K562 (cell line): ENCODE data around the gene TCEAL9. TPM values are rescaled to one million over a fixed set of nuclear protein-coding genes. Genes with fewer than 3 reads are reported as not detected.

ENCODE experiments used
- BHLHE40 ChIP-seq: IDR thresholded peaks from 2 replicates; pipeline ENCODE4 v1.6.1; 2011; ENCODE audit warnings: low read length, improper control_type of control experiment
- ELF2 ChIP-seq: fragments of 250-450 bp; sonication (Bioruptor Pico); IDR thresholded peaks from 2 replicates; pipeline ENCODE4 v1.5.0; 2021; ENCODE audit warnings: mild to moderate bottlenecking
- FOXA3 ChIP-seq, 2 experiments: fragments of 450-650 bp in 1 of 2; sonication (generic) in 1 of 2; formaldehyde crosslinking; IDR thresholded peaks in 1 of 2; conservative IDR thresholded peaks in 1 of 2; 2 replicates each; pipeline versions ENCODE4 v1.4.0 to v1.8.0; 2020 to 2022; ENCODE audit warnings: mild to moderate bottlenecking in 2 of 2, missing genetic modification reagents in 1 of 2
- FOXP1 ChIP-seq: sonication (generic); formaldehyde crosslinking; IDR thresholded peaks from 2 replicates; pipeline ENCODE4 v1.8.0; 2022; ENCODE audit warnings: mild to moderate bottlenecking, missing genetic modification reagents
- HDAC8 ChIP-seq: fragments of 450-650 bp; IDR thresholded peaks from 2 replicates; pipeline ENCODE4 v1.6.1; 2016; ENCODE audit warnings: mild to moderate bottlenecking, missing genetic modification characterization, moderate library complexity, missing compliant biosample characterization
- KLF16 ChIP-seq: IDR thresholded peaks from 2 replicates; pipeline ENCODE4 v1.6.1; 2016; ENCODE audit warnings: antibody characterized with exemption
- MCM7 ChIP-seq, 2 experiments: fragments of 450-650 bp; IDR thresholded peaks; 2 replicates each; pipeline ENCODE4 v1.6.1; 2016 to 2018
- NUFIP1 ChIP-seq: fragments of 450-650 bp; IDR thresholded peaks from 2 replicates; pipeline ENCODE4 v1.6.1; 2018; ENCODE audit not compliant: partially characterized antibody
- PHB2 ChIP-seq: fragments of 450-650 bp; IDR thresholded peaks from 2 replicates; pipeline ENCODE4 v1.6.1; 2017; ENCODE audit warnings: low read depth
- POLR2H ChIP-seq: IDR thresholded peaks from 2 replicates; pipeline ENCODE4 v1.6.1; 2016; ENCODE audit warnings: missing genetic modification characterization, low read depth, mild to moderate bottlenecking, control low read depth, missing compliant biosample characterization, moderate library complexity
- RAD51 ChIP-seq: fragments of 450-650 bp; IDR thresholded peaks from 2 replicates; pipeline ENCODE4 v1.7.1; 2016; ENCODE audit warnings: low read depth, mild to moderate bottlenecking, borderline replicate concordance
- ZNF217 ChIP-seq: sonication (generic); formaldehyde crosslinking; IDR thresholded peaks from 2 replicates; pipeline ENCODE4 v1.8.0; 2022; ENCODE audit warnings: mild to moderate bottlenecking, missing genetic modification reagents
- ZNF699 ChIP-seq: fragments of 250-450 bp; sonication (Bioruptor Pico); IDR thresholded peaks from 2 replicates; pipeline ENCODE4 v1.8.0; 2021; ENCODE audit warnings: mild to moderate bottlenecking, moderate library complexity; ENCODE audit not compliant: insufficient replicate concordance
- polyA plus RNA-seq, 8 experiments: library from polyadenylated mRNA; depleted of rRNA in 4 of 8; stranded (reverse) in 5 of 8; unstranded in 3 of 8; fragments of >200 nt; fragmentation: Nextera tagmentation in 2 of 8; fragmentation: Illumina TruSeq in 1 of 8; extraction: Ambion mirVana in 2 of 8; extraction: Trizol in 1 of 8; gene quantifications; 2 replicates each; pipeline versions ENCODE4 v1.2.1 to v1.2.3, GENCODE V29; 2011 to 2014; ENCODE audit warnings: inconsistent platforms in 1 of 8, missing spikeins in 1 of 8
- total RNA-seq, 7 experiments: library from RNA; depleted of rRNA in 6 of 7; stranded (reverse); fragments of >200 nt in 6 of 7; fragmentation: Illumina TruSeq in 2 of 7; extraction: Trizol in 2 of 7; gene quantifications; 2 replicates each; pipeline versions ENCODE4 v1.2.1 to v1.2.3, GENCODE V29; 2011 to 2021; ENCODE audit warnings: low replicate concordance in 1 of 7
- TF ChIP-seq, protein P1 (sequence below): fragments of 450-650 bp; IDR thresholded peaks from 2 replicates; pipeline ENCODE4 v1.6.1; 2016
- TF ChIP-seq, protein P2 (sequence below): fragments of 250-450 bp; sonication (Bioruptor Pico); IDR thresholded peaks from 2 replicates; pipeline ENCODE4 v1.5.0; 2020; ENCODE audit warnings: mild to moderate bottlenecking, borderline replicate concordance
- TF ChIP-seq, protein P3 (sequence below): sonication (generic); formaldehyde crosslinking; IDR thresholded peaks from 2 replicates; pipeline ENCODE4 v1.9.0; 2022; ENCODE audit warnings: mild to moderate bottlenecking, missing genetic modification reagents
- TF ChIP-seq, protein P4 (sequence below): fragments of 200-400 bp; formaldehyde crosslinking; IDR thresholded peaks from 2 replicates; pipeline ENCODE4 v1.6.1; 2017; ENCODE audit warnings: mild to moderate bottlenecking, low read depth, low read length, moderate library complexity
- TF ChIP-seq, protein P5 (sequence below): fragments of 250-450 bp; sonication (Bioruptor Pico); IDR thresholded peaks from 2 replicates; pipeline ENCODE4 v1.5.0; 2021
- TF ChIP-seq, protein P6 (sequence below), 2 experiments: fragments of 200-800 bp in 1 of 2; sonication (Bioruptor generic) in 1 of 2; sonication (generic) in 1 of 2; formaldehyde crosslinking in 1 of 2; IDR thresholded peaks in 1 of 2; conservative IDR thresholded peaks in 1 of 2; 2 replicates each; pipeline versions ENCODE4 v1.5.0 to v1.6.1; 2016 to 2020; ENCODE audit warnings: missing compliant biosample characterization in 1 of 2, missing genetic modification characterization in 1 of 2, missing genetic modification reagents in 1 of 2

Gene TCEAL9
- total and polyA plus RNA-seq, 9 of the 15 experiments (the other 6 are each of a cell fraction or from before 2014, with no cell fraction given): 16.2 to 106 (median 69.6) TPM

DNA sequence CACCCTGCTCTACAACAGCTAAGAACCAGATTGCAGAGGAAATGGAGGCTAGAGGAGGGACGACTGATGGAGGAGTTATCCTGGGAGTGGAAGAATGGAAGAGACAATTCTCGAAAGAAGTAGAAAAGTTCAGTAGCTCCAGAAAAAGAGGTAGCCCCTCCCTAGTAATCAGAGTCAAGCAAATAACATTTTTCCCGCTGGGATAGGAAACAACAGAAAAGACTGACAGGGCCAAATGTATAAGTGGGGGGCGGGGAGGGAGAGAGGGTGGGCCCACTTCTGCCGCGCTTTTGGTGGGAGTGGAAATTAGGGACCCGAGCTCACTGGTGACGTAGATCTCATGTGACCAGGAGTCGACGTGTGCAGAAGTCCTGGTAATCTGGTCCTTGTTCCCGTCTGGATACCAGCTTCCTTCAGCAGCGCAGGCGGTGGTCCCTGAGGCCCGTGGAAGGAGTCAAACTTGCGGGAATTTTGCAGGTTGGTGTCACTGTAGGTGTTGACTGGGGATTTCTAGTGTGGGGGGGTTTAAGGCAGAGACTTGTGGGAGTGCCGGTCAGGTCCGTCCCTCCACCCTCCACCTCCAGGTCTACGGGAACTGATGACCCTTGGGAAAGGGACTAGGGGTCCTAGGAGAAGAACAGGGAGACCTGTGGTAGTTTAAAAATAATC, at the start of gene TCEAL9 (continued):
- no peak for TF ChIP-seq BHLHE40
- no peak for TF ChIP-seq MCM7 (IDR thresholded peaks at IDR 0.05)
- TF ChIP-seq ZNF699: no peak
- TF ChIP-seq RAD51: peak; percentile 46; the same call in 1 of the 2 replicates
- TF ChIP-seq, protein P1, sequence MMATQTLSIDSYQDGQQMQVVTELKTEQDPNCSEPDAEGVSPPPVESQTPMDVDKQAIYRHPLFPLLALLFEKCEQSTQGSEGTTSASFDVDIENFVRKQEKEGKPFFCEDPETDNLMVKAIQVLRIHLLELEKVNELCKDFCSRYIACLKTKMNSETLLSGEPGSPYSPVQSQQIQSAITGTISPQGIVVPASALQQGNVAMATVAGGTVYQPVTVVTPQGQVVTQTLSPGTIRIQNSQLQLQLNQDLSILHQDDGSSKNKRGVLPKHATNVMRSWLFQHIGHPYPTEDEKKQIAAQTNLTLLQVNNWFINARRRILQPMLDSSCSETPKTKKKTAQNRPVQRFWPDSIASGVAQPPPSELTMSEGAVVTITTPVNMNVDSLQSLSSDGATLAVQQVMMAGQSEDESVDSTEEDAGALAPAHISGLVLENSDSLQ: peak; percentile 66
- TF ChIP-seq KLF16: no peak
- TF ChIP-seq, protein P2, sequence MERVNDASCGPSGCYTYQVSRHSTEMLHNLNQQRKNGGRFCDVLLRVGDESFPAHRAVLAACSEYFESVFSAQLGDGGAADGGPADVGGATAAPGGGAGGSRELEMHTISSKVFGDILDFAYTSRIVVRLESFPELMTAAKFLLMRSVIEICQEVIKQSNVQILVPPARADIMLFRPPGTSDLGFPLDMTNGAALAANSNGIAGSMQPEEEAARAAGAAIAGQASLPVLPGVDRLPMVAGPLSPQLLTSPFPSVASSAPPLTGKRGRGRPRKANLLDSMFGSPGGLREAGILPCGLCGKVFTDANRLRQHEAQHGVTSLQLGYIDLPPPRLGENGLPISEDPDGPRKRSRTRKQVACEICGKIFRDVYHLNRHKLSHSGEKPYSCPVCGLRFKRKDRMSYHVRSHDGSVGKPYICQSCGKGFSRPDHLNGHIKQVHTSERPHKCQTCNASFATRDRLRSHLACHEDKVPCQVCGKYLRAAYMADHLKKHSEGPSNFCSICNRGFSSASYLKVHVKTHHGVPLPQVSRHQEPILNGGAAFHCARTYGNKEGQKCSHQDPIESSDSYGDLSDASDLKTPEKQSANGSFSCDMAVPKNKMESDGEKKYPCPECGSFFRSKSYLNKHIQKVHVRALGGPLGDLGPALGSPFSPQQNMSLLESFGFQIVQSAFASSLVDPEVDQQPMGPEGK (CRISPR knock-in tag): no peak
- TF ChIP-seq, protein P3, sequence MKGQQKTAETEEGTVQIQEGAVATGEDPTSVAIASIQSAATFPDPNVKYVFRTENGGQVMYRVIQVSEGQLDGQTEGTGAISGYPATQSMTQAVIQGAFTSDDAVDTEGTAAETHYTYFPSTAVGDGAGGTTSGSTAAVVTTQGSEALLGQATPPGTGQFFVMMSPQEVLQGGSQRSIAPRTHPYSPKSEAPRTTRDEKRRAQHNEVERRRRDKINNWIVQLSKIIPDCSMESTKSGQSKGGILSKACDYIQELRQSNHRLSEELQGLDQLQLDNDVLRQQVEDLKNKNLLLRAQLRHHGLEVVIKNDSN: peak; percentile 29; the same call in 1 of the 2 replicates
- TF ChIP-seq HDAC8 (tag): no peak
- TF ChIP-seq POLR2H (tag): no peak
- TF ChIP-seq, protein P4, sequence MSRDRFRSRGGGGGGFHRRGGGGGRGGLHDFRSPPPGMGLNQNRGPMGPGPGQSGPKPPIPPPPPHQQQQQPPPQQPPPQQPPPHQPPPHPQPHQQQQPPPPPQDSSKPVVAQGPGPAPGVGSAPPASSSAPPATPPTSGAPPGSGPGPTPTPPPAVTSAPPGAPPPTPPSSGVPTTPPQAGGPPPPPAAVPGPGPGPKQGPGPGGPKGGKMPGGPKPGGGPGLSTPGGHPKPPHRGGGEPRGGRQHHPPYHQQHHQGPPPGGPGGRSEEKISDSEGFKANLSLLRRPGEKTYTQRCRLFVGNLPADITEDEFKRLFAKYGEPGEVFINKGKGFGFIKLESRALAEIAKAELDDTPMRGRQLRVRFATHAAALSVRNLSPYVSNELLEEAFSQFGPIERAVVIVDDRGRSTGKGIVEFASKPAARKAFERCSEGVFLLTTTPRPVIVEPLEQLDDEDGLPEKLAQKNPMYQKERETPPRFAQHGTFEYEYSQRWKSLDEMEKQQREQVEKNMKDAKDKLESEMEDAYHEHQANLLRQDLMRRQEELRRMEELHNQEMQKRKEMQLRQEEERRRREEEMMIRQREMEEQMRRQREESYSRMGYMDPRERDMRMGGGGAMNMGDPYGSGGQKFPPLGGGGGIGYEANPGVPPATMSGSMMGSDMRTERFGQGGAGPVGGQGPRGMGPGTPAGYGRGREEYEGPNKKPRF: no peak
- no peak for TF ChIP-seq FOXP1 (CRISPR knock-in tag)
- TF ChIP-seq, protein P5, sequence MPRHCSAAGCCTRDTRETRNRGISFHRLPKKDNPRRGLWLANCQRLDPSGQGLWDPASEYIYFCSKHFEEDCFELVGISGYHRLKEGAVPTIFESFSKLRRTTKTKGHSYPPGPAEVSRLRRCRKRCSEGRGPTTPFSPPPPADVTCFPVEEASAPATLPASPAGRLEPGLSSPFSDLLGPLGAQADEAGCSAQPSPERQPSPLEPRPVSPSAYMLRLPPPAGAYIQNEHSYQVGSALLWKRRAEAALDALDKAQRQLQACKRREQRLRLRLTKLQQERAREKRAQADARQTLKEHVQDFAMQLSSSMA (CRISPR knock-in tag): no peak
- TF ChIP-seq PHB2: no peak
- TF ChIP-seq, protein P6, sequence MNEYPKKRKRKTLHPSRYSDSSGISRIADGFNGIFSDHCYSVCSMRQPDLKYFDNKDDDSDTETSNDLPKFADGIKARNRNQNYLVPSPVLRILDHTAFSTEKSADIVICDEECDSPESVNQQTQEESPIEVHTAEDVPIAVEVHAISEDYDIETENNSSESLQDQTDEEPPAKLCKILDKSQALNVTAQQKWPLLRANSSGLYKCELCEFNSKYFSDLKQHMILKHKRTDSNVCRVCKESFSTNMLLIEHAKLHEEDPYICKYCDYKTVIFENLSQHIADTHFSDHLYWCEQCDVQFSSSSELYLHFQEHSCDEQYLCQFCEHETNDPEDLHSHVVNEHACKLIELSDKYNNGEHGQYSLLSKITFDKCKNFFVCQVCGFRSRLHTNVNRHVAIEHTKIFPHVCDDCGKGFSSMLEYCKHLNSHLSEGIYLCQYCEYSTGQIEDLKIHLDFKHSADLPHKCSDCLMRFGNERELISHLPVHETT (CRISPR knock-in tag; conservative IDR thresholded peaks at IDR 0.05 in 1 of 2, IDR thresholded peaks at IDR 0.05 in 1 of 2): no peak
- no peak for TF ChIP-seq NUFIP1
- TF ChIP-seq FOXA3 (CRISPR knock-in tag; conservative IDR thresholded peaks at IDR 0.05 in 1 of 2, IDR thresholded peaks at IDR 0.05 in 1 of 2): no peak
- TF ChIP-seq ZNF217 (CRISPR knock-in tag): no peak
- TF ChIP-seq ELF2 (CRISPR knock-in tag): no peak
